Immature natural killer cell (primary cell): ENCODE results near the gene ABCA4. TPM values are rescaled to one million over a fixed set of nuclear protein-coding genes. Genes with fewer than 3 reads are reported as not detected.
"Not testable (repeated sequence)": the region's sequence is repeated elsewhere in the genome, so short reads cannot be mapped to it uniquely, and the experiment has no call there.

Experiments used
- DNase-seq, 3 donors: peaks; one replicate each; pipeline ENCODE4 v3.0.0; 2022; ENCODE audit warnings: mixed read lengths in 1 of 3
- H3K27ac Mint-ChIP-seq, 6 donors: one replicate each; pipeline ENCODE4 v1.8.0; 2020; ENCODE audit warnings: mixed read lengths in 6 of 6, mild to moderate bottlenecking in 5 of 6, inconsistent platforms in 4 of 6, moderate library complexity in 3 of 6
- H3K27me3 Mint-ChIP-seq, 3 donors: one replicate each; pipeline ENCODE4 v1.8.0; 2020 to 2021; ENCODE audit warnings: low read depth in 3 of 3, mild to moderate bottlenecking in 3 of 3, mixed read lengths in 3 of 3, moderate library complexity in 3 of 3, inconsistent platforms in 1 of 3
- H3K36me3 Mint-ChIP-seq, 3 donors: one replicate each; pipeline ENCODE4 v1.8.0; 2020; ENCODE audit warnings: mixed read lengths in 3 of 3, inconsistent platforms in 2 of 3, mild to moderate bottlenecking in 2 of 3
- H3K4me1 Mint-ChIP-seq, 2 donors: one replicate each; pipeline ENCODE4 v1.8.0; 2020; ENCODE audit warnings: inconsistent platforms in 2 of 2, mild to moderate bottlenecking in 2 of 2, mixed read lengths in 2 of 2, moderate library complexity in 1 of 2
- H3K4me3 Mint-ChIP-seq, 5 donors: one replicate each; pipeline ENCODE4 v1.8.0; 2020; ENCODE audit warnings: mild to moderate bottlenecking in 5 of 5, mixed read lengths in 5 of 5, inconsistent platforms in 3 of 5, moderate library complexity in 3 of 5
- H3K9me3 Mint-ChIP-seq, 6 donors: one replicate each; pipeline ENCODE4 v1.8.0; 2020; ENCODE audit warnings: mild to moderate bottlenecking in 6 of 6, mixed read lengths in 6 of 6, inconsistent platforms in 4 of 6, moderate library complexity in 3 of 6
- polyA plus RNA-seq, 3 donors: library from polyadenylated mRNA; unstranded; fragments of 300-500 nt; fragmentation: Illumina TruSeq; gene quantifications; one replicate each; pipeline ENCODE4 v1.2.3, GENCODE V29; 2021

ABCA4 gene
- polyA plus RNA-seq, 3 donors from 2014 or later = 0.08 TPM; not detected in 2

GRCh38 chr1:93959413-93959812 lies 161.5 kb downstream of the ABCA4 start:
- Mint-ChIP-seq H3K4me1 (peaks cover 2 to 7% of the 10 kb centered on the region in 2 donors), H3K27ac (no peak overlapping the region), H3K36me3 (peaks cover 13 to 33% (median 26%) of the 10 kb centered on the region in 3 donors), H3K27me3 (peaks cover 0 to 2% (median 1%) of the 10 kb centered on the region in 3 donors), H3K4me3 (no peak overlapping the region), H3K9me3 (peaks cover 13 to 30% (median 19%) of the 10 kb centered on the region in 6 donors)
- no peak for DNase-seq

GRCh38 chr1:93958726-93959100 lies 162.2 kb downstream of the ABCA4 start:
- Mint-ChIP-seq H3K4me3 (no peak overlapping the region), H3K27me3 (peaks cover 0 to 2% (median 1%) of the 10 kb centered on the region in 3 donors), H3K36me3 (peaks cover 16 to 31% (median 26%) of the 10 kb centered on the region in 3 donors), H3K4me1 (peaks cover 2 to 7% of the 10 kb centered on the region in 2 donors), H3K27ac (no peak overlapping the region), H3K9me3 (peaks cover 13 to 37% (median 19%) of the 10 kb centered on the region in 6 donors)
- DNase-seq = no peak

GRCh38 chr1:93958032-93958725 lies 162.8 kb downstream of the ABCA4 start:
- DNase-seq = no peak
- Mint-ChIP-seq H3K4me3 (no peak overlapping the region), H3K4me1 (peaks cover 2 to 7% of the 10 kb centered on the region in 2 donors), H3K27ac (no peak overlapping the region), H3K9me3 (peaks cover 13 to 40% (median 20%) of the 10 kb centered on the region in 6 donors), H3K36me3 (peaks cover 16 to 31% (median 26%) of the 10 kb centered on the region in 3 donors), H3K27me3 (peaks cover 0 to 3% (median 1%) of the 10 kb centered on the region in 3 donors)

- Mint-ChIP-seq H3K4me1 (peaks cover 2 to 7% of the 10 kb centered on the region in 2 donors), H3K36me3 (peaks cover 24 to 40% (median 31%) of the 10 kb centered on the region in 3 donors), H3K9me3 (peaks cover 20 to 64% (median 38%) of the 10 kb centered on the region in 6 donors), H3K4me3 (no peak overlapping the region), H3K27ac (no peak overlapping the region), H3K27me3 (peaks cover 2 to 10% (median 4%) of the 10 kb centered on the region in 3 donors)
- no peak for DNase-seq
Measured at GRCh38 chr1:93955765-93956164, 165.2 kb downstream of the ABCA4 start.

- not testable (repeated sequence) for H3K4me3 Mint-ChIP-seq, H3K4me1 Mint-ChIP-seq, DNase-seq, H3K27ac Mint-ChIP-seq
- Mint-ChIP-seq H3K9me3 (peaks cover 7 to 26% (median 16%) of the 10 kb centered on the region in 6 donors), H3K36me3 (peaks cover 9 to 23% (median 22%) of the 10 kb centered on the region in 3 donors), H3K27me3 (peaks cover 7 to 13% (median 8%) of the 10 kb centered on the region in 3 donors)
Measured at GRCh38 chr1:93947002-93947686, 173.8 kb downstream of the ABCA4 start.

Other genes starting within 250 kb of the ABCA4 start
- 10 to 100 TPM; 73.8 to 95.4 (median 74.0) TPM for gene DNTTIP2, start 241.9 kb downstream of the ABCA4 start, polyA plus RNA-seq
- 10 to 100 TPM; 14.7 to 30.6 (median 20.9) TPM for gene GCLM, start 211.7 kb downstream of the ABCA4 start, polyA plus RNA-seq
- not detected for gene ARHGAP29, start 116.4 kb upstream of the ABCA4 start, polyA plus RNA-seq